COR-L47 (cell line): ENCODE results near the gene RXRA.
"Not testable (repeated sequence)": the region's sequence is repeated elsewhere in the genome, so short reads cannot be mapped to it uniquely, and the experiment has no call there.

Source experiments
- DNase-seq: peaks from one replicate; lab custom pipeline; 2025; lab: John Stamatoyannopoulos, UW

RXRA gene

GRCh38 chr9:134307674-134308638 lies 18.3 kb upstream of the RXRA start:
- DNase-seq: no peak

DNA sequence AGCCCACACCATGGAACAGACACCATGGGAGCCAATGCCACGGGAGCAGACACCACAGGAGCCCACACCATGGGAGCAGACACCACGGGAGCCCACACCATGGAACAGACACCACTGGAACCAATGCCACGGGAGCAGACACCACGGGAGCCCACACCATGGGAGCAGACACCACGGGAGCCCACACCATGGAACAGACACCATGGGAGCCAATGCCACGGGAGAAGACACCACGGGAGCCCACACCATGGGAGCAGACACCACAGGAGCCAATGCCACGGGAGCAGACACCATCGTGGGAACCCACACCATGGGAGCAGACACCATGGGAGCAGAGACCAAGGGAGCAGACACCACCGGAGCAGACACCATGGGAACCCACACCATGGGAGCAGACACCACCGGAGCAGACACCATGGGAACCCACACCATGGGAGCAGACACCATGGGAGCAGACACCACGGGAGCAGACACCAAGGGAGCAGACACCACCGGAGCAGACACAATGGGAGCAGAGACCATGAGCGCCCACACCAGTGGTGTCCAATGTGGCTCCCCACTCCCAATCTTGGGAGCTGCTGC lies 17.5 kb upstream of the RXRA start:
- DNase-seq: not testable (repeated sequence)

DNA sequence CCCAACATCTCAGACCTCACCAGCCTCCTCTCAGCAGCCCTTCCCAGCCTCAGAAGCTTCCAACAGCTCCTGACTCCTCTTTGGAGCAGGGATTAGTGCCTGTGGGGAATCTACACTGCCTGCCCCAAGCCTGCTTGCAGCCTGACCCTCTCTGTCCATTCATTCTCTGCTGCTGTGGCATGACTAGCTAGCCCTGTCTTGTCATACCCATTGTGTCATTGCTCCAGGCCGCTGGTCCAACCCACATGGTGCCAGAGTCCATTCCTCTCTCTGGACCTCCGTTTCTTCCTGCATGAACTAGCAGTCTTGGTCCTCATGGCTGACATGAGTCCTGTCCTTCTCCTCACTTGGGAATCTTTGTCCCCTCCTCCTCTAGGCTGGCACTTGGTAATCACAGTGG lies 12.8 kb upstream of the RXRA start:
- no peak for DNase-seq

DNA sequence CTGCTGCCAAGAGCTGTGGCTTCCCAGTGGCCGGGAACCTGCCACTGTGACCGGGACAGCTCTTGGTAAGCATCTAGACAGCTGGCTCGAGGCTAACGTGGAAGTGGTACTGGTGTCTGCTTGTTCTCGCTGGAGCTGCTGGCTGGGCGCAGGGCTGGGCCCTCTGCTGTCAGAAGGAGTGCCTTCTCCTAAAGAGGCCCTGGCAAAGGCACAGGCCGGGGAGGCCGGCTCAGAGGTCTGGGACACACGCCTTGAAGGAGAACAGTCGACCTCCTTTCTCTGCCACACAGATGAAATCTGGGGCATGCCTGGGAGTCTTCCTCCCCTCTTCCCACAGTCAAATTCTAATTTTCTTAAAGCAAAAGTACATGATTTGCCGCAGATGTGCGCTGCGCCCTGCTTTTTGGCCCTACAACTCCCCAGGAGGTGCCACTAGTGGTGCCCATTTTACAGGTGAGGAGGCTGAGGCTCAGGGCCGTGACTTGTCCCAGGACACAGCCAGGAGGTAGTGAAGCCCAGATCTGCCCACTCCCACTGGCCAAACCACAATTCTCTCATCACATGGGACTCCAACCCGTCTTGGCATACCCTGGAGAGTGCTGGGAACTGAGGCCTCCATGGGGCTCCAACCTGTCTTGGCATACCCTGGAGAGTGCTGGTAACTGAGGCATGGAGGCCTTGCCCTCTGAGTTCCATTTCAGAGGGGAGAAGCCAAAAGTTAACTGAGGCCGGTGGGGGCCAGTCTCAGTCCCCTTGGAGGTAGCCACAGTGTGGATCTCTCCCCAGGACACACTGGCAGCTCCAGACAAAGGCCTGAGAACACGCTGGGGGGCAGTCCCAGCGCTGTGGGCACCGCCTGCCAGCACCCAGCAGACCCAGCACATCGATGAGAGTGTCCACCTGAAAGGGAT lies 12.0 kb upstream of the RXRA start:
- no peak for DNase-seq

DNA sequence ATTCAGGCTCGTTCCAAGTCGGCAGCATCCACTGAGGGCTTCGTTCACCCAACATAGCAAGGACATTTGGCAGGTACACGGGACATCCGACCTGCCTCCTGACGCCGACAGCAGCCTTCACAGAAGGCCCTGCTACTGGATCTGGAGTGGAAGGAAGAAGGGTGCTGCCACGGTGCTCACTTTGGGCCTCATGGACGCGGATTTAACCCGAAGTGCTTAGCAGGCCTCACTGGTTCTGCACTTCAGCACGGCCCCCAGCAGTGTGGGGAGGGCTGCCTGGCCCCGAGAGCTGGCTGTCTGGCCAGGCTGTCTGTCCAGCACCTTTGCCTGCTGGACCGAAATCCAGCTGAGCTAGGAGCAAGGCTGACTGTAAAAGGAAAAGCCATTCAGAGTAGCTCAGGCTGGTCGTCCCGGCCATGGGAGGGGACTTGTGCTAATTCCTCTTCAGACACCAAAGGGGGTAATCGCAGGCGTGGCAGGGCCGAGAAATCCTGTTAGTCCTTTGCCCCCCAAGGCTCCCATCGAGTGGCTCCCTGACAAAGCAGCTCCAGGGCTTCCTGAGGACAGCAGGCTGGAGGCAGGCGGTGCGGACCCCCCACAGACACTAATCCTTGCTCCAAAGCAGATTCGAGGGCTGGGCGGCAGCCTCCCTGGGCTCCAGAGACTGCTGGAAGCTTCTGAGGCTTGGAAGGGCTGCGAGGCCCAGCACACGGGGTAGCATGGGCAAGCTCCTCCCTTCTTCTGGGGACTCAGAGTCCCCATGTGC lies 11.1 kb upstream of the RXRA start:
- no peak for DNase-seq

DNA sequence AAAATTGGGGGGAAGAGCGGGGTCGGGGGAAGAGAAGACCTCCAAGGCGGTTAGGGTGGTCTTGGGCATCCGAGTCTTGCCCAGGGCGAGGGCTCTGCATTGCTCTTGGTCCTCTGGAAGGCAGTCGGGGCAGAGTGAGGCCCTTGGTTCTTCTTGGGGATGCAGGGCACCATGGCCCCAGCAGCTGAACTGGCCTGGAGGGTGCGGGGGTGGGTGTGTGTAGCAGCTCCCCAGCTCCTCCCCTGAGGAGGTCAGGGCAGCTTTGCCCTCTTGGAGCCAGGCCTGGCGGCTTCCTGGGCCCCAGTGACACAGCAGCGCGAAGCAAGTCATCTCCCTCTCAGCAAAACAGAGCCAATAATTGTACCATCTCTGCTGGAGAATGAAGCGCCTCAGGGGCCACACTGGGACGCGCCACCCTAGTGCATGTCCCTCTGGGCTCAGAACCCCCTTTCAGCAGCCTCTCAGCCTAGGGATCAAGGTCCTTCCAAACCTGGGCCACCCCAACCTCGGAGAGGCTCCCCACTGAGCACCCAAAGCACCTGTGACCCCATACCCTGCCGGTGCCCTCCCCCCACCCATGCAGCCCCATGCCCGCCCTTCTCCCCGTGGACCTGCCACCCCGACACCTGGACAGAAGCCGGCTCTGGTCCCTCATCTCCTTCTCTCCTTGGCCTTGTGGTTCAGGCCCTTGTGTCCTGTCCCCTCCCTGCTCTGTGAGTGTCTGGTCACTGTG lies 10.4 kb upstream of the RXRA start:
- DNase-seq: no peak

- DNase-seq: no peak
These were observed 9.7 kb upstream of the RXRA start for GRCh38 chr9:134316449-134317160.

GRCh38 chr9:134317400-134317789 lies 8.9 kb upstream of the RXRA start:
- no peak for DNase-seq

- DNase-seq: no peak
These were observed 8.4 kb upstream of the RXRA start for GRCh38 chr9:134317790-134318414.

- no peak for DNase-seq
These were observed 7.8 kb upstream of the RXRA start for GRCh38 chr9:134318481-134318891.

GRCh38 chr9:134318941-134319305 lies 7.3 kb upstream of the RXRA start:
- no peak for DNase-seq

DNA sequence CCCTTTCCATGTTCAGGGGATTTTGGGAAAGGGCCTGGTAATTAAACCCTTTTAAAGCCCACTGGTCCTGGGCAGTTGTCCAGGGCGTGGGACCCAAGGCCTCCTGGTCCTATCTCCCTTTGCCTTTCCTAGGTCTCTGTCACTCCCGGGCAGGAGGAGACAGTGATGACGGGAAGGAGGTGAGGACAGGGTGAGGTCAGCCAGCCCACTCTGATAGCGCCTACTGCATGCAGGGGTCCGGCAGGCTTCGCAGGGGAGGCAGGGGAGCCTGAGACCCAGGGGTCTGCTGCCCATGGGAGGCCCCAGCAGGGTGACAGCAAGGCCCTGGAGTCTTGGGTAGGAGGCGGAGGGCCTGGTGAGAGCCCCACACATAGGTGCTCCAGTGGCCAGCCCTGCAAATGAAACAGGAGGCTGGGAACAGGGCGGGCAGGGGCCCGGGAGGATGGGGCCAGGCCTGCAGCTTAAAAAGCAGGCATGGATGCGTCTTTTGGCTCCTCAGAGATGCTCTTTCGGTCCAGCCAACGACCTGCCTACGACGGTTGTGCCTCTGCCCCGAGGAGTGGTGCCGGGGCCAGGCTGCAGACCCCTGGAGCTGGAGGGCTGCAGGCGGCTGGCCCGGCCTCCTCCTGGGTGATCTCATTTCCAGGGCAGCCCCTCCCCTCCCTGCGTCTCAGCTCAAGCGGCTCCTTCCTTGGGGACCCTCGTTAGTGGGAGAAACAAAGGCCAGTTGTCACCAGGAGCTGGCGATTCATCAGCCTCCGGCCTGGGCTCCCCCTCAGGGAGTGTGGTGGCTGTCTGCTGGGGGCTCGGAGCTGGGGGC lies 6.7 kb upstream of the RXRA start:
- DNase-seq: no peak

DNA sequence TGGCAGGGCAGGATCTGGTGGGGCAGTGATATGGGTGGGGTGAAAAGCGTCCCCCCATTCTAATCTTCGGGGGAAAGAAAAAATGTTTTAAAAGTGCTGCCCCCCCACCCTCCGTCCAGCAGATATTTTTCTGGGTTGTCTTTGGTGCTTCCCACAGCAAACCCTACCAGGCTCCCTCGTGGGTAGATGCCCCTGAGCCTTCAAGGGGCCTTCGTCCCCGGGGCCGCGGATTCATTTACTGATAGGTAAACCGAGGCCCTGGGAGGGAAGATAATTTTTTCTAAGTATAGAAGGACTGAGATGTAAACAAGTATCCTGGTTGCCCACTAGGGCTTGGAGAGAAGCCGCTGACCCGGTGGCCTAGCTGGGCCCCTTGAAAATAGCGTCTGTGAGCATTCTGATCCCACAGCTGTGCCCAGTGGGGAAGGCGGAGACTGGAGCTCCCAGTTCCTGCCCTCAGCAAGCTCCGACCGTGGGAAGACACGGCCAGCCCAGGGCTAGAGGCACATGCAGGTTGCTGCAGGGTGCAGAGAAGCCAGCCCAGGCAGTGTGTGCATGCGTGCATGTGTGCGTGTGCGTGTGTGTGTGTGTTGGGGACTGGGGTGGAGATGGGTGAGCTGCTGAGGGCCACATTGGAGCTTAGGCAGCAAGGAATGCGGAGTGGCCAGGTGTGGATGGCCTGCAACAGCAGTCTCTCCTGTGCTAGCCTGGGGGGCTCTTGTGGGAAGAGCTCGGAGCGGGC lies 6.0 kb upstream of the RXRA start:
- no peak for DNase-seq

GRCh38 chr9:134320868-134321471 lies 5.3 kb upstream of the RXRA start:
- DNase-seq: no peak

DNA sequence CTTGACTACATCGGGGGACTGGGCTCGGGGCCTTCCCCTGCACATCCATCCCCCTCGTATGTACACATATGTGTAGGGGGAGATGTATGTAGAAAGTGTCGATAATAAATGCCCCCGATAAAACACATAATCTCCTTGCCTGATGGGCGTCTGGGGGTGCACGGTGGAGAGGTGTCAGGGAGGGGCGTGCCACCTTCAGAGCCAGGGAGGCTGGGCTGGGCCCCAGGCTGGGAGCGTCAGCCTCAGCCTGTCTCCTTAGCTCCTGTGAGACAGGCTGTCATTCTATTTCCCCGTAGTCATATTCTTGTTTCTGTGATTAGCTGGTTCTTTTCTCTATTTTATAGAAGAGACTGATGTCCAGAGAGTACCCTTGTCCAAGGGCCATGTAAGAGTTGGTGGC lies 4.7 kb upstream of the RXRA start:
- DNase-seq: no peak

GRCh38 chr9:134321946-134322741 lies 4.1 kb upstream of the RXRA start:
- DNase-seq: no peak

GRCh38 chr9:134322781-134323241 lies 3.4 kb upstream of the RXRA start:
- DNase-seq: no peak
